Measurements from ENCODE around the gene GSTT2. TPM values are rescaled to one million over a fixed set of nuclear protein-coding genes. Genes with fewer than 3 reads are reported as not detected.

The GSTT2 gene
- total RNA-seq, 1 donor, result 1.1 TPM

GRCh38 chr22:24028533-24028932 is 48.6 kb downstream of the GSTT2 start:
- no peak overlapping the region for H2AFZ ChIP-seq (ENCODE audit: low read length)
- H3K4me3 ChIP-seq (ENCODE audit: insufficient read depth, low read length), result no peak overlapping the region
- no peak for DNase-seq (ENCODE audit: insufficient read length, low spot score, missing footprints)
- no peak overlapping the region for H3K27ac ChIP-seq (ENCODE audit: low read depth, low read length)
- H3K4me2 ChIP-seq (ENCODE audit: insufficient read depth, low read length), result no peak overlapping the region
- TF ChIP-seq CTCF (IDR thresholded peaks at IDR 0.05; ENCODE audit: extremely low read depth, low read depth, low read length), result no peak
- H3K36me3 ChIP-seq (ENCODE audit: insufficient read depth, low read length), result peaks cover 5% of the 10 kb centered on the region
- no peaks in the 10 kb centered on the region for H3K27me3 ChIP-seq (ENCODE audit: insufficient read depth, low read length)
- peaks cover 49% of the 10 kb centered on the region for H4K20me1 ChIP-seq (ENCODE audit: insufficient read depth, low read length)
- peaks cover 85% of the 10 kb centered on the region for H3K79me2 ChIP-seq (ENCODE audit: insufficient read depth, low read length)
- no peaks in the 10 kb centered on the region for H3K9me3 ChIP-seq (ENCODE audit: low read depth, low read length)
- no peaks in the 10 kb centered on the region for H3K4me1 ChIP-seq (ENCODE audit: insufficient read depth, low read length)

GRCh38 chr22:24029304-24029703 is 49.4 kb downstream of the GSTT2 start:
- H2AFZ ChIP-seq (ENCODE audit: low read length), result no peak overlapping the region
- peaks cover 87% of the 10 kb centered on the region for H3K79me2 ChIP-seq (ENCODE audit: insufficient read depth, low read length)
- no peaks in the 10 kb centered on the region for H3K27me3 ChIP-seq (ENCODE audit: insufficient read depth, low read length)
- H3K4me2 ChIP-seq (ENCODE audit: insufficient read depth, low read length), result no peak overlapping the region
- no peaks in the 10 kb centered on the region for H3K4me1 ChIP-seq (ENCODE audit: insufficient read depth, low read length)
- H3K36me3 ChIP-seq (ENCODE audit: insufficient read depth, low read length), result peaks cover 5% of the 10 kb centered on the region
- TF ChIP-seq CTCF (IDR thresholded peaks at IDR 0.05; ENCODE audit: extremely low read depth, low read depth, low read length), result no peak
- DNase-seq (ENCODE audit: insufficient read length, low spot score, missing footprints), result no peak
- H4K20me1 ChIP-seq (ENCODE audit: insufficient read depth, low read length), result peaks cover 56% of the 10 kb centered on the region
- no peak overlapping the region for H3K4me3 ChIP-seq (ENCODE audit: insufficient read depth, low read length)
- no peaks in the 10 kb centered on the region for H3K9me3 ChIP-seq (ENCODE audit: low read depth, low read length)
- H3K27ac ChIP-seq (ENCODE audit: low read depth, low read length), result no peak overlapping the region

GRCh38 chr22:24030186-24030702 is 50.3 kb downstream of the GSTT2 start:
- Histone ChIP-seq H3K79me2 (ENCODE audit: insufficient read depth, low read length) (peaks cover 86% of the 10 kb centered on the region), H3K27me3 (ENCODE audit: insufficient read depth, low read length) (no peaks in the 10 kb centered on the region)

More at GRCh38 chr22:24030186-24030702, 50.3 kb downstream of the GSTT2 start:
- Histone ChIP-seq H3K27ac (ENCODE audit: low read depth, low read length) (no peak overlapping the region), H4K20me1 (ENCODE audit: insufficient read depth, low read length) (peaks cover 65% of the 10 kb centered on the region), H3K36me3 (ENCODE audit: insufficient read depth, low read length) (peaks cover 5% of the 10 kb centered on the region), H3K4me3 (ENCODE audit: insufficient read depth, low read length) (no peak overlapping the region), H3K9me3 (ENCODE audit: low read depth, low read length) (no peaks in the 10 kb centered on the region), H3K4me1 (ENCODE audit: insufficient read depth, low read length) (no peaks in the 10 kb centered on the region), H3K4me2 (ENCODE audit: insufficient read depth, low read length) (no peak overlapping the region), H2AFZ (ENCODE audit: low read length) (no peak overlapping the region)
- DNase-seq (ENCODE audit: insufficient read length, low spot score, missing footprints), result no peak
- TF ChIP-seq CTCF (IDR thresholded peaks at IDR 0.05; ENCODE audit: extremely low read depth, low read depth, low read length), result no peak

Other genes starting within 250 kb of the GSTT2 start
- gene ZNF70, start 229.0 kb upstream of the GSTT2 start, total RNA-seq, result 6.5 and 7.4 TPM in 2 replicates
- not detected in 2 replicates for gene VPREB3, start 225.7 kb upstream of the GSTT2 start, total RNA-seq
- gene C22orf15, start 217.1 kb upstream of the GSTT2 start, total RNA-seq, result 0.72 and 0.88 TPM in 2 replicates
- gene CHCHD10, start 212.2 kb upstream of the GSTT2 start, total RNA-seq, result 0.88 and 1.1 TPM in 2 replicates
- 23.5 and 41.3 TPM in 2 replicates for gene MMP11, start 207.3 kb upstream of the GSTT2 start, total RNA-seq
- gene SMARCB1, start 193.2 kb upstream of the GSTT2 start, total RNA-seq, result 49.2 and 51.3 TPM in 2 replicates
- gene DERL3, start 141.1 kb upstream of the GSTT2 start, total RNA-seq, result 0.36 and 0.59 TPM in 2 replicates
- gene SLC2A11, start 122.3 kb upstream of the GSTT2 start, total RNA-seq, result 14.1 and 20.9 TPM in 2 replicates
- gene MIF, start 85.8 kb upstream of the GSTT2 start, total RNA-seq, result 123 and 131 TPM in 2 replicates
- 2.4 and 13.8 TPM in 2 replicates for gene GSTT2B, start 18.9 kb upstream of the GSTT2 start, total RNA-seq
- gene DDTL, start 13.2 kb upstream of the GSTT2 start, total RNA-seq, result 1.8 TPM in 2 replicates
- gene DDT, start 5.7 kb upstream of the GSTT2 start, total RNA-seq, result 80.3 and 83.4 TPM in 2 replicates
- gene GSTT4, start 25.3 kb downstream of the GSTT2 start, total RNA-seq, result not detected in 2 replicates
- gene CABIN1, start 31.2 kb downstream of the GSTT2 start, total RNA-seq, result 45.4 and 46.3 TPM in 2 replicates
- 0.72 and 2.4 TPM in 2 replicates for gene SUSD2, start 201.4 kb downstream of the GSTT2 start, total RNA-seq

All from osteoblast (primary cell).